PFSK-1 (cell line): ENCODE data around the gene FBLN2.

ENCODE experiments used
- POLR2AphosphoS5 ChIP-seq: IDR thresholded peaks from 2 replicates; pipeline ENCODE4 v1.6.1; 2012; ENCODE audit warnings: low read depth, mild to moderate bottlenecking, control low read depth, low read length, moderate library complexity
- TAF1 ChIP-seq: IDR thresholded peaks from 2 replicates; pipeline ENCODE4 v1.6.1; 2012; ENCODE audit warnings: low read length, control low read depth, borderline replicate concordance; ENCODE audit not compliant: insufficient read depth

GRCh38 chr3:13581485-13582365 lies 32.8 kb downstream of the FBLN2 start:
- TF ChIP-seq TAF1: no peak
- TF ChIP-seq POLR2AphosphoS5: no peak
